ENCODE measurements around the gene NGEF.

GRCh38 chr2:232900811-232901735 is 112.0 kb downstream of the NGEF start:
- TF ChIP-seq, protein P1, sequence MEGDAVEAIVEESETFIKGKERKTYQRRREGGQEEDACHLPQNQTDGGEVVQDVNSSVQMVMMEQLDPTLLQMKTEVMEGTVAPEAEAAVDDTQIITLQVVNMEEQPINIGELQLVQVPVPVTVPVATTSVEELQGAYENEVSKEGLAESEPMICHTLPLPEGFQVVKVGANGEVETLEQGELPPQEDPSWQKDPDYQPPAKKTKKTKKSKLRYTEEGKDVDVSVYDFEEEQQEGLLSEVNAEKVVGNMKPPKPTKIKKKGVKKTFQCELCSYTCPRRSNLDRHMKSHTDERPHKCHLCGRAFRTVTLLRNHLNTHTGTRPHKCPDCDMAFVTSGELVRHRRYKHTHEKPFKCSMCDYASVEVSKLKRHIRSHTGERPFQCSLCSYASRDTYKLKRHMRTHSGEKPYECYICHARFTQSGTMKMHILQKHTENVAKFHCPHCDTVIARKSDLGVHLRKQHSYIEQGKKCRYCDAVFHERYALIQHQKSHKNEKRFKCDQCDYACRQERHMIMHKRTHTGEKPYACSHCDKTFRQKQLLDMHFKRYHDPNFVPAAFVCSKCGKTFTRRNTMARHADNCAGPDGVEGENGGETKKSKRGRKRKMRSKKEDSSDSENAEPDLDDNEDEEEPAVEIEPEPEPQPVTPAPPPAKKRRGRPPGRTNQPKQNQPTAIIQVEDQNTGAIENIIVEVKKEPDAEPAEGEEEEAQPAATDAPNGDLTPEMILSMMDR (IDR thresholded peaks at IDR 0.05; ENCODE audit: borderline replicate concordance, extremely low read depth, low read length, poor library complexity, severe bottlenecking): no peak
- no peak for TF ChIP-seq EZH2 (IDR thresholded peaks at IDR 0.05; ENCODE audit: borderline replicate concordance, low read depth, low read length, severe bottlenecking)
